Breast epithelium (tissue), 4 donors: ENCODE results near the gene POLR1E. TPM values are rescaled to one million over a fixed set of nuclear protein-coding genes. Genes with fewer than 3 reads are reported as not detected.
"Not testable (repeated sequence)": the region's sequence is repeated elsewhere in the genome, so short reads cannot be mapped to it uniquely, and the experiment has no call there.

Experiments
- DNase-seq, 2 donors: peaks; one replicate each; pipeline ENCODE4 v3.0.0-alpha.2; 2019; ENCODE audit warnings: low spot score in 2 of 2
- H3K27ac ChIP-seq, 2 donors: fragments of 200-600 bp; sonication (generic) in 1 of 2; one replicate each; pipeline ENCODE4 v1.5.1; 2016 to 2019; ENCODE audit warnings: mild to moderate bottlenecking in 1 of 2
- H3K27me3 ChIP-seq, 2 donors: fragments of 200-600 bp; sonication (generic) in 1 of 2; one replicate each; pipeline versions ENCODE4 v1.5.1 to v1.6.0; 2017 to 2019; ENCODE audit warnings: control low read depth in 1 of 2, mild to moderate bottlenecking in 1 of 2
- H3K36me3 ChIP-seq: fragments of 200-600 bp; one replicate; pipeline ENCODE4 v1.5.1; 2019
- H3K4me1 ChIP-seq, 2 donors: fragments of 200-600 bp; sonication (generic); one replicate each; pipeline ENCODE4 v1.5.1; 2016 to 2019; ENCODE audit warnings: control low read depth in 1 of 2
- H3K4me3 ChIP-seq, 3 donors: fragments of 200-600 bp; sonication (generic); 1 replicate in 2 of 3; 2 replicates in 1 of 3; pipeline ENCODE4 v1.5.1; 2016 to 2019; ENCODE audit warnings: mild to moderate bottlenecking in 3 of 3, moderate library complexity in 2 of 3
- H3K9me3 ChIP-seq, 2 donors: fragments of 200-600 bp; sonication (generic) in 1 of 2; one replicate each; pipeline ENCODE4 v1.5.1; 2016 to 2019; ENCODE audit warnings: control low read depth in 1 of 2
- CTCF ChIP-seq, 3 donors: fragments of 450-650 bp; IDR thresholded peaks; one replicate each; pipeline ENCODE4 v1.5.1; 2016 to 2017; ENCODE audit warnings: antibody characterized with exemption in 3 of 3, mild to moderate bottlenecking in 3 of 3, moderate library complexity in 3 of 3
- POLR2A ChIP-seq: fragments of 450-650 bp; IDR thresholded peaks from one replicate; pipeline ENCODE4 v1.6.1; 2016; ENCODE audit warnings: antibody characterized with exemption, mild to moderate bottlenecking, moderate library complexity
- POLR2AphosphoS5 ChIP-seq, 3 donors: sonication (generic); formaldehyde crosslinking; IDR thresholded peaks; one replicate each; pipeline ENCODE4 v1.6.1; 2017; ENCODE audit warnings: antibody characterized with exemption in 3 of 3
- intact Hi-C: fragments of 100-400 bp; cut with DNase I; formaldehyde crosslinking; loops from one replicate; pipeline ENCODE4 v1.15.1; 2023; ENCODE audit warnings: low total_unique reads
- total RNA-seq, 3 donors: library from RNA; depleted of rRNA; stranded (reverse); fragments of >200 nt; gene quantifications; one replicate each; pipeline ENCODE4 v1.1.0, GENCODE V29; 2016

Gene POLR1E
- total RNA-seq, 3 donors from 2014 or later, result 28.8 to 33.9 (median 30.8) TPM

- Histone ChIP-seq H3K27ac (peak overlapping the region; percentile 98 to 100), H3K36me3 (no peaks in the 10 kb centered on the region)
- intact Hi-C loops, result no loop called here
These were observed 21.7 kb upstream of the POLR1E start for GRCh38 chr9:37464006-37464405.

GRCh38 chr9:37464426-37465248, 21.1 kb upstream of the POLR1E start:
- H3K4me3 ChIP-seq, result peak overlapping the region; percentile 67 to 93 (median 88)
- H3K9me3 ChIP-seq, result no peaks in the 10 kb centered on the region
- DNase-seq, result peak; percentile 74 to 78
- peak overlapping the region; percentile 98 to 100 for H3K27ac ChIP-seq
- no peaks in the 10 kb centered on the region for H3K4me1 ChIP-seq
- no peaks in the 10 kb centered on the region for H3K36me3 ChIP-seq
- TF ChIP-seq POLR2AphosphoS5 (IDR thresholded peaks at IDR 0.05) (peak; percentile 16 to 59 (median 29)), CTCF (IDR thresholded peaks at IDR 0.05) (no peak)
- H3K27me3 ChIP-seq, result no peaks in the 10 kb centered on the region
- intact Hi-C loops, result no loop called here

More at GRCh38 chr9:37464006-37464405, 21.7 kb upstream of the POLR1E start:
- no peak for DNase-seq
- H3K4me1 ChIP-seq, result no peaks in the 10 kb centered on the region
- H3K9me3 ChIP-seq, result no peaks in the 10 kb centered on the region
- TF ChIP-seq POLR2AphosphoS5 (IDR thresholded peaks at IDR 0.05) (no peak), CTCF (IDR thresholded peaks at IDR 0.05) (no peak), POLR2A (no peak)
- H3K4me3 ChIP-seq, result peak overlapping the region; percentile 67 to 93 (median 88)
- no peaks in the 10 kb centered on the region for H3K27me3 ChIP-seq

- Histone ChIP-seq H3K4me1 (no peaks in the 10 kb centered on the region), H3K27me3 (no peaks in the 10 kb centered on the region), H3K4me3 (peak within 1 kb of the TSS; percentile 67 to 93 (median 88)), H3K36me3 (no peaks in the 10 kb centered on the region), H3K9me3 (no peaks in the 10 kb centered on the region), H3K27ac (peak within 1 kb of the TSS; percentile 98 to 100)
- TF ChIP-seq POLR2AphosphoS5 (IDR thresholded peaks at IDR 0.05) (peak; percentile 54 to 84 (median 58)), CTCF (IDR thresholded peaks at IDR 0.05) (no peak), POLR2A (peak; percentile 40)
- peak; percentile 99 for DNase-seq
- intact Hi-C loops, result no loop called here
These were observed 20.3 kb upstream of the POLR1E start, which contains the start of gene ZBTB5 for GRCh38 chr9:37465249-37466036. Gene ZBTB5 (minus strand): TSS chr9:37465450. CDS start chr9:37442551, 22,899 bp downstream.

- Histone ChIP-seq H3K9me3 (no peaks in the 10 kb centered on the region), H3K4me3 (peak overlapping the region; percentile 67 to 93 (median 88)), H3K27ac (peak overlapping the region; percentile 98 to 100), H3K36me3 (no peaks in the 10 kb centered on the region), H3K4me1 (no peaks in the 10 kb centered on the region), H3K27me3 (no peaks in the 10 kb centered on the region)
- TF ChIP-seq POLR2A (no peak), CTCF (IDR thresholded peaks at IDR 0.05) (peak in 1 of 3 donors; percentile 17), POLR2AphosphoS5 (IDR thresholded peaks at IDR 0.05) (peak in 1 of 3 donors; percentile 32)
- intact Hi-C loops, result no loop called here
- peak in 1 of 2 donors; percentile 83 for DNase-seq
These were observed 19.6 kb upstream of the POLR1E start for GRCh38 chr9:37466037-37466709.

- intact Hi-C loops, result not testable (repeated sequence)
These were observed 18.2 kb upstream of the POLR1E start for GRCh38 chr9:37467530-37467929.

More at GRCh38 chr9:37467530-37467929, 18.2 kb upstream of the POLR1E start:
- H3K27ac ChIP-seq, H3K9me3 ChIP-seq, DNase-seq, H3K36me3 ChIP-seq, H3K4me3 ChIP-seq, H3K4me1 ChIP-seq, H3K27me3 ChIP-seq: not testable (repeated sequence)
